Measurements from ENCODE around the gene UCP2.

The UCP2 gene

GRCh38 chr11:73998846-73999575, 16.4 kb upstream of the UCP2 start:
- no peak overlapping the region for H2AFZ ChIP-seq (ENCODE audit: low read length)
- no peaks in the 10 kb centered on the region for H3K9me3 ChIP-seq (ENCODE audit: insufficient read depth, low read depth, low read length)
- no peaks in the 10 kb centered on the region for H3K79me2 ChIP-seq (ENCODE audit: insufficient read depth, low read length)
- no peaks in the 10 kb centered on the region for H4K20me1 ChIP-seq (ENCODE audit: insufficient read depth, low read length, poor library complexity, severe bottlenecking)
- H3K4me2 ChIP-seq (ENCODE audit: low read depth, low read length, poor library complexity, severe bottlenecking), result no peak overlapping the region
- no peaks in the 10 kb centered on the region for H3K36me3 ChIP-seq (ENCODE audit: insufficient read depth, low read length)
- H3K4me1 ChIP-seq (ENCODE audit: insufficient read depth, low read length, poor library complexity, severe bottlenecking), result peaks cover 26% of the 10 kb centered on the region
- H3K9ac ChIP-seq (ENCODE audit: low read depth, low read length, poor library complexity, severe bottlenecking), result no peak overlapping the region
- H3K9me2 ChIP-seq (replicated peaks; ENCODE audit: low read depth, low read length), result no peaks in the 10 kb centered on the region
- no peaks in the 10 kb centered on the region for H3K27me3 ChIP-seq (ENCODE audit: insufficient read depth, low read length, poor library complexity, severe bottlenecking)
- TF ChIP-seq CTCF (conservative IDR thresholded peaks at IDR 0.05; ENCODE audit: low read length) (no peak), EZH2phosphoT487 (IDR thresholded peaks at IDR 0.05; ENCODE audit: borderline replicate concordance) (no peak)
- no peak overlapping the region for H3K4me3 ChIP-seq (ENCODE audit: low read length, poor library complexity, severe bottlenecking)
- H3F3A ChIP-seq (ENCODE audit: low read depth), result no peaks in the 10 kb centered on the region

- no peak overlapping the region for H3K4me3 ChIP-seq (ENCODE audit: low read length, poor library complexity, severe bottlenecking)
- H3K9me3 ChIP-seq (ENCODE audit: insufficient read depth, low read depth, low read length), result no peaks in the 10 kb centered on the region
- H3K4me2 ChIP-seq (ENCODE audit: low read depth, low read length, poor library complexity, severe bottlenecking), result no peak overlapping the region
- TF ChIP-seq EZH2phosphoT487 (IDR thresholded peaks at IDR 0.05; ENCODE audit: borderline replicate concordance) (no peak), CTCF (conservative IDR thresholded peaks at IDR 0.05; ENCODE audit: low read length) (no peak)
- H3K27me3 ChIP-seq (ENCODE audit: insufficient read depth, low read length, poor library complexity, severe bottlenecking), result no peaks in the 10 kb centered on the region
- no peaks in the 10 kb centered on the region for H4K20me1 ChIP-seq (ENCODE audit: insufficient read depth, low read length, poor library complexity, severe bottlenecking)
- peaks cover 26% of the 10 kb centered on the region for H3K4me1 ChIP-seq (ENCODE audit: insufficient read depth, low read length, poor library complexity, severe bottlenecking)
- H3F3A ChIP-seq (ENCODE audit: low read depth), result no peaks in the 10 kb centered on the region
- H3K36me3 ChIP-seq (ENCODE audit: insufficient read depth, low read length), result no peaks in the 10 kb centered on the region
- H3K9ac ChIP-seq (ENCODE audit: low read depth, low read length, poor library complexity, severe bottlenecking), result no peak overlapping the region
- H3K9me2 ChIP-seq (replicated peaks; ENCODE audit: low read depth, low read length), result no peaks in the 10 kb centered on the region
- H3K79me2 ChIP-seq (ENCODE audit: insufficient read depth, low read length), result no peaks in the 10 kb centered on the region
- H2AFZ ChIP-seq (ENCODE audit: low read length), result no peak overlapping the region
Observed at GRCh38 chr11:73997120-73997770, 14.6 kb upstream of the UCP2 start.

- Histone ChIP-seq H3K9me2 (replicated peaks; ENCODE audit: low read depth, low read length) (no peaks in the 10 kb centered on the region), H2AFZ (ENCODE audit: low read length) (no peak overlapping the region), H3K4me1 (ENCODE audit: insufficient read depth, low read length, poor library complexity, severe bottlenecking) (peaks cover 26% of the 10 kb centered on the region), H3K4me2 (ENCODE audit: low read depth, low read length, poor library complexity, severe bottlenecking) (peak overlapping the region; percentile 61), H3K9me3 (ENCODE audit: insufficient read depth, low read depth, low read length) (no peaks in the 10 kb centered on the region), H3F3A (ENCODE audit: low read depth) (no peaks in the 10 kb centered on the region), H3K9ac (ENCODE audit: low read depth, low read length, poor library complexity, severe bottlenecking) (no peak overlapping the region), H4K20me1 (ENCODE audit: insufficient read depth, low read length, poor library complexity, severe bottlenecking) (no peaks in the 10 kb centered on the region), H3K27me3 (ENCODE audit: insufficient read depth, low read length, poor library complexity, severe bottlenecking) (no peaks in the 10 kb centered on the region), H3K4me3 (ENCODE audit: low read length, poor library complexity, severe bottlenecking) (no peak overlapping the region), H3K36me3 (ENCODE audit: insufficient read depth, low read length) (no peaks in the 10 kb centered on the region), H3K79me2 (ENCODE audit: insufficient read depth, low read length) (no peaks in the 10 kb centered on the region)
- no peak for TF ChIP-seq EZH2phosphoT487 (IDR thresholded peaks at IDR 0.05; ENCODE audit: borderline replicate concordance)
- no peak for TF ChIP-seq CTCF (conservative IDR thresholded peaks at IDR 0.05; ENCODE audit: low read length)
Observed at GRCh38 chr11:73996161-73996747, 13.6 kb upstream of the UCP2 start.

Data from Loucy (cell line).